IMR-90 (cell line): ENCODE results near the gene RNF181. TPM values are rescaled to one million over a fixed set of nuclear protein-coding genes. Genes with fewer than 3 reads are reported as not detected.

Source experiments
- ATAC-seq: fragments of 200-7000 bp; cut with Tn5 transposase; 2 replicates; pipeline ENCODE4 v1.9.1; 2020; ENCODE audit warnings: low read depth, mild to moderate bottlenecking, moderate library complexity
- BruUV-seq: library from RNA; stranded (reverse); fragments of 400-500 nt; replicated peaks from 2 replicates; lab custom pipeline; 2021; lab: Mats Ljungman, UMichigan
- CTCF ChIA-PET: fragments of 300-600 bp; formaldehyde crosslinking; extraction: SDS; loops from one replicate; lab custom pipeline; 2021; ENCODE audit warnings: antibody characterized with exemption; lab: Yijun Ruan, JAX
- POLR2A ChIA-PET: fragments of 300-600 bp; sonication (Branson Sonifier 250); formaldehyde crosslinking; loops from one replicate; lab custom pipeline; 2022; ENCODE audit warnings: antibody characterized with exemption; ENCODE audit not compliant: unreplicated experiment; lab: Charles Lee
- DNase-seq: peaks from one replicate; pipeline ENCODE4 v3.0.0; 2013
- H2AFZ ChIP-seq: replicated peaks from 2 replicates; pipeline ENCODE3; 2013; ENCODE audit warnings: low read length, mild to moderate bottlenecking; ENCODE audit not compliant: poor library complexity
- H2AK5ac ChIP-seq: 2 replicates; pipeline ENCODE4 v1.6.1; 2013; ENCODE audit warnings: low read depth, low read length, inconsistent platforms
- H2AK9ac ChIP-seq: replicated peaks from 2 replicates; pipeline ENCODE3; 2013; ENCODE audit warnings: mild to moderate bottlenecking, low read depth, low read length, moderate library complexity; ENCODE audit not compliant: poor library complexity
- H2BK120ac ChIP-seq: 2 replicates; pipeline ENCODE4 v1.6.1; 2013; ENCODE audit warnings: low read depth, low read length, inconsistent platforms
- H2BK15ac ChIP-seq: 3 replicates; pipeline ENCODE4 v1.6.1; 2013; ENCODE audit warnings: low read depth, low read length, inconsistent platforms
- H2BK20ac ChIP-seq: 2 replicates; pipeline ENCODE4 v1.6.1; 2013; ENCODE audit warnings: low read depth, mild to moderate bottlenecking, inconsistent platforms, low read length, moderate library complexity
- H2BK5ac ChIP-seq: 2 replicates; pipeline ENCODE4 v1.6.1; 2013; ENCODE audit warnings: mild to moderate bottlenecking, low read depth, low read length, inconsistent platforms; ENCODE audit not compliant: poor library complexity, severe bottlenecking
- H3K14ac ChIP-seq: replicated peaks from 2 replicates; pipeline ENCODE4 v1.6.1; 2013; ENCODE audit warnings: low read depth, low read length, inconsistent platforms
- H3K18ac ChIP-seq: 2 replicates; pipeline ENCODE4 v1.6.1; 2013; ENCODE audit warnings: low read depth, low read length, control low read depth
- H3K23ac ChIP-seq: 2 replicates; pipeline ENCODE4 v1.6.1; 2013; ENCODE audit warnings: low read depth, low read length, inconsistent platforms
- H3K27ac ChIP-seq: 2 replicates; pipeline ENCODE4 v1.5.1; 2013; ENCODE audit warnings: mild to moderate bottlenecking, control low read depth, low read length; ENCODE audit not compliant: insufficient read depth
- H3K27me3 ChIP-seq: 2 replicates; pipeline ENCODE4 v1.6.1; 2013; ENCODE audit warnings: low read length; ENCODE audit not compliant: control insufficient read depth, insufficient read depth
- H3K36me3 ChIP-seq: 2 replicates; pipeline ENCODE4 v1.6.1; 2013; ENCODE audit warnings: low read length, mixed read lengths; ENCODE audit not compliant: control insufficient read depth, insufficient read depth
- H3K4ac ChIP-seq: 2 replicates; pipeline ENCODE4 v1.6.1; 2013; ENCODE audit warnings: low read depth, low read length, inconsistent platforms
- H3K4me1 ChIP-seq: 2 replicates; pipeline ENCODE4 v1.6.1; 2013; ENCODE audit warnings: low read length, mixed read lengths; ENCODE audit not compliant: control insufficient read depth, insufficient read depth
- H3K4me2 ChIP-seq: 2 replicates; pipeline ENCODE4 v1.6.1; 2013; ENCODE audit warnings: low read depth, mild to moderate bottlenecking, control low read depth, low read length, moderate library complexity
- H3K4me3 ChIP-seq: 2 replicates; pipeline ENCODE4 v1.5.1; 2013; ENCODE audit warnings: low read depth, mild to moderate bottlenecking, control low read depth, low read length, moderate library complexity; ENCODE audit not compliant: insufficient read depth
- H3K56ac ChIP-seq: 2 replicates; pipeline ENCODE4 v1.6.1; 2013; ENCODE audit warnings: low read length, inconsistent platforms; ENCODE audit not compliant: insufficient read depth; ENCODE audit errors: extremely low read depth
- H3K79me1 ChIP-seq, 2 experiments: 2 replicates each; pipeline ENCODE4 v1.6.1; 2013; ENCODE audit warnings: low read length in 2 of 2, inconsistent platforms in 1 of 2, low read depth in 1 of 2
- H3K9ac ChIP-seq: 2 replicates; pipeline ENCODE4 v1.6.1; 2013; ENCODE audit warnings: low read depth, low read length, control low read depth
- H3K9me1 ChIP-seq: 2 replicates; pipeline ENCODE4 v1.6.1; 2013; ENCODE audit warnings: low read length, inconsistent platforms; ENCODE audit not compliant: insufficient read depth
- H3K9me3 ChIP-seq: 2 replicates; pipeline ENCODE4 v1.6.1; 2013; ENCODE audit warnings: low read length; ENCODE audit not compliant: control insufficient read depth, insufficient read depth
- H4K20me1 ChIP-seq: 2 replicates; pipeline ENCODE4 v1.6.1; 2013; ENCODE audit warnings: low read length, inconsistent platforms; ENCODE audit not compliant: insufficient read depth
- H4K5ac ChIP-seq: 2 replicates; pipeline ENCODE4 v1.6.1; 2013; ENCODE audit warnings: mild to moderate bottlenecking, low read depth, low read length, control low read depth
- H4K8ac ChIP-seq, 2 experiments: 2 replicates each; pipeline ENCODE4 v1.6.1; 2013; ENCODE audit warnings: low read depth in 2 of 2, low read length in 2 of 2, control low read depth in 1 of 2, inconsistent platforms in 1 of 2
- H4K91ac ChIP-seq: 2 replicates; pipeline ENCODE4 v1.6.1; 2013; ENCODE audit warnings: low read depth, low read length, inconsistent platforms; ENCODE audit not compliant: insufficient read depth
- BHLHE40 ChIP-seq: fragments of 150-350 bp; IDR thresholded peaks from 2 replicates; pipeline ENCODE4 v1.6.1; 2016; ENCODE audit warnings: mild to moderate bottlenecking, low read depth, low read length
- CEBPB ChIP-seq: IDR thresholded peaks from 2 replicates; pipeline ENCODE4 v1.6.1; 2012; ENCODE audit warnings: low read depth, low read length, improper control_type of control experiment
- CTCF ChIP-seq: conservative IDR thresholded peaks from 2 replicates; pipeline ENCODE4 v1.5.1; 2012; ENCODE audit warnings: mild to moderate bottlenecking, low read depth, low read length, improper control_type of control experiment
- MXI1 ChIP-seq: IDR thresholded peaks from 2 replicates; pipeline ENCODE4 v1.6.1; 2012; ENCODE audit warnings: low read depth, mild to moderate bottlenecking, low read length, moderate library complexity, borderline replicate concordance
- NFE2L2 ChIP-seq: fragments of 150-350 bp; IDR thresholded peaks from 2 replicates; pipeline ENCODE4 v1.6.1; 2016; ENCODE audit warnings: low read depth, mild to moderate bottlenecking, low read length
- SMC3 ChIP-seq: fragments of 150-350 bp; IDR thresholded peaks from 2 replicates; pipeline ENCODE4 v1.6.1; 2016; ENCODE audit warnings: low read depth, mild to moderate bottlenecking, antibody characterized with exemption, low read length, moderate library complexity
- WGBS, 2 experiments: methylation state at CpG; one replicate each; pipeline versions ENCODE4 v1.1.5 to v1.1.7; 2013; ENCODE audit warnings: missing lambda C conversion rate in 2 of 2; ENCODE audit not compliant: insufficient read length in 1 of 2; ENCODE audit errors: extremely low coverage in 2 of 2; 5-methylcytosine and 5-hydroxymethylcytosine counted together
- dilution Hi-C: fragments of 300-500 bp; cut with HindIII; formaldehyde crosslinking; loops from one replicate; pipeline ENCODE4 v1.14.3; 2018; ENCODE audit warnings: low sequenced_read_pairs; ENCODE audit not compliant: unreplicated experiment
- in situ Hi-C: fragments of 300-500 bp; cut with MboI; formaldehyde crosslinking; loops from 3 replicates; pipeline ENCODE4 v1.14.3; 2019; ENCODE audit warnings: low sequenced_read_pairs, inconsistent platforms, mixed read lengths
- intact Hi-C: fragments of 100-400 bp; cut with micrococcal nuclease; formaldehyde crosslinking; loops from 2 replicates; pipeline ENCODE4 v1.10.0; 2022
- polyA plus RNA-seq, 3 experiments: library from polyadenylated mRNA; depleted of rRNA; stranded (reverse); fragments of >200 nt; gene quantifications; 2 replicates each; pipeline ENCODE4 v1.2.3, GENCODE V29; 2012; ENCODE audit warnings: low replicate concordance in 1 of 3
- total RNA-seq: library from RNA; depleted of rRNA; stranded (reverse); fragments of >200 nt; gene quantifications from 2 replicates; pipeline ENCODE4 v1.2.3, GENCODE V29; 2012

The RNF181 gene
- total and polyA plus RNA-seq, 2 of the 4 experiments (the other 2 are of a cell fraction) = 438 to 498 TPM

- no peak overlapping the region for H3K14ac ChIP-seq
- H2AFZ ChIP-seq = no peak overlapping the region
- H3K4me2 ChIP-seq = no peak overlapping the region
- H3K36me3 ChIP-seq = peaks cover 57% of the 10 kb centered on the region
- H3K23ac ChIP-seq = no peak overlapping the region
- no peak overlapping the region for H3K4me3 ChIP-seq
- no peak overlapping the region for H3K9ac ChIP-seq
- no peak overlapping the region for H2BK20ac ChIP-seq
- H2AK9ac ChIP-seq = no peak overlapping the region
- in situ Hi-C loops = no loop called here
- intact Hi-C loops = no loop called here
- TF ChIP-seq BHLHE40 (no peak), CEBPB (no peak), NFE2L2 (no peak), MXI1 (no peak), SMC3 (no peak), CTCF (no peak)
- no peak overlapping the region for H3K56ac ChIP-seq
- ATAC-seq (no peak), DNase-seq (no peak)
- H3K27me3 ChIP-seq = no peaks in the 10 kb centered on the region
- 80% methylated on average over 3 of the region's 5 CpGs; no CpG with 5 or more reads in 1 of the 2 experiments for WGBS, 2 experiments
- H3K79me1 ChIP-seq = peaks cover 25 to 26% of the 10 kb centered on the region in 2 experiments
- H3K4ac ChIP-seq = no peak overlapping the region
- H2AK5ac ChIP-seq = no peak overlapping the region
- H3K9me3 ChIP-seq = no peaks in the 10 kb centered on the region
- no TSS peak for BruUV-seq
- H2BK120ac ChIP-seq = no peak overlapping the region
- H2BK15ac ChIP-seq = no peak overlapping the region
- ChIA-PET POLR2A (no interaction called here), CTCF (no interaction called here)
- no peaks in the 10 kb centered on the region; the same call in 1 of the 2 replicates for H4K20me1 ChIP-seq
- H4K5ac ChIP-seq = no peak overlapping the region
- dilution Hi-C loops = no loop called here
- H3K4me1 ChIP-seq = no peaks in the 10 kb centered on the region
- H3K9me1 ChIP-seq = no peaks in the 10 kb centered on the region
- H2BK5ac ChIP-seq = no peak overlapping the region
- no peak overlapping the region for H4K8ac ChIP-seq
- H3K18ac ChIP-seq = no peak overlapping the region
- no peak overlapping the region for H4K91ac ChIP-seq
- H3K27ac ChIP-seq = no peak overlapping the region
Measured at GRCh38 chr2:85623991-85624390, 28.4 kb downstream of the RNF181 start.
